NCI-H460 (cell line): ENCODE results near the gene TTC23. TPM values are rescaled to one million over a fixed set of nuclear protein-coding genes. Genes with fewer than 3 reads are reported as not detected.

Source experiments
- DNase-seq: peaks from one replicate; pipeline ENCODE4 v3.0.0-alpha.2; 2016; ENCODE audit warnings: low read depth; ENCODE audit errors: extremely low read depth
- total RNA-seq: library from RNA; depleted of rRNA; stranded (reverse); fragments of >200 nt; shearing (Covaris generic); gene quantifications from 2 replicates; pipeline ENCODE4 v1.2.3, GENCODE V29; 2014

TTC23 gene
- total RNA-seq, 1 experiment from 2014 or later: 15.3 TPM

DNA sequence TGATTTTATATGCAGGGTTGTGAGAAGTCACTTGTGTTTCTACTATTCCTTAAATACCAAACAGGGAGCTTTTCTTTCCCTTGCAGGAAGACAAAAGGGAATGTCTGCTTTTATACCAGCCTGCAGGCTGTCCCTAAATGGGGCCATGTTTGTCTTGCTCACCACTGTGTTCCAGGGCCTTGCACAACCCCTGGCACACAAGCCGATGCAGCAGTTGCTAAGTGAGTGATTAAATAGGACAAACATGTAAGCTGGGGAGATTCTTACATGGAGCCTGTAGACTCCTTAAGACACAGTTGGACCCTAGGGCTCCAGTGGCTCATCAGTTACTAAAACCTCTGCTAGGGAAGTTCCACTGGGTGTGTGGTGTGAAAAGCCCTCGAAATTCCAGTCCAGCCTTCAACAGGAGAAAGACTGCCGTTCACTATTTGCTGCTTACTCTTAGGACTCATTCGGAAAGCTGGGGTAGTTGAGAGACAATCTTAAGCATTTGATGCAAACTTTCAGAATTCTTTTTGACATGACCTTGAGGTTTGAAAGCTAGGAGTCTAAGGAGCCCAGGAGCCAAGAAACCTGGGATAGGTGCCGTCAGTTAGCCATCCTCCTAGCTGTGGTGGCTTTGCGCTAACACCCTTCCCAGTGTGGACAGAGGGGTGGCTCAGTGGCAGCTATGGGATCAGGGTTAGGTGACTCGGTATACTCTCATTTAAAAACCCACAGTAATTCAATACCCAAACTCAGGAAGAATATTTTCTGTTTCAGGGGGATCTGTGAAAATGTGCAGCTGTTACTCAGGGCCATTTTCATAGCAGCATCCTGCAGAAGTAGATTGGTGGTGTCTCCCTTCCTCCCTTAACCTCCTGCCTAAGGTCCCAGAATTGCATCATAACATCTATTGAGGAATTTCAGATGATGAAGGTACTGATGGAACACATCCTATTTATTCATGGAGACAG, 105.4 kb downstream of the TTC23 start:
- DNase-seq: no peak

DNA sequence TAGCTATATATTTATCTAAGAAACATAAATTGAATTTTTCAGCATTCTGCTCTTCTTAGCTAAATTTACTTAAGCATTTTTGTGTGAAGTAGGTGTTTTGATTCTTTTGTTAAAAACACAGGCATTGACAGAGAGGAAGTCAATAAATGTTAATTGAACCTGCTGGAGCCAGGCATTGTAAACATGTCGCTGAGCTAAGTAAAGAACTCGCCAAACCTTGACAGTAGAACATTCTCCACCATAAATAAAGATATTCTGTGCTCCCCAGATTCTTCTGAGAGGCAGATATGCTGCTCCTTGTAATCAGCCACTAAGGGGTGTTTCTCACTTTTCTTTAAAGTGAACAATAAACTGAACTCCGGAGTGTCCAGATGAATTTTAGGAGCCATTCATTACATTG, 106.1 kb downstream of the TTC23 start:
- no peak for DNase-seq

DNA sequence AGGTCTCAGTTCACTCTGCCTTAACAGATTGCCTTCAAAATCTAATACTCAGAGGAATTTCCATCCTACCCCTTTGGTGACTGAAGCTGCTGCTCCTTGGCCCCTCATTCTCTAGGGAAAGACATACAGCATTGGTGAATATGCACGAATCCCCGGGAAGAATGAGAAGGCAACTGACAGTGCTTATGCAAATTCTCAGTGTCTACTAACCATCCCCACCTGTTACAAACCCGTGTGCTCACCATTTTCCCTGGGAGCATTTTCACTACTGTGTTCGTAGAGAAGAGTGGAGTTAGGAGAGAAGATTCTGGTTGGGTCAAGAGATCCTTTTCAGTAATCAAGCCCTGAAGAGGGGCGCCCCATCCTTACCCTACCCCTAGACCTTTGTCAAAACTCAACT, 106.8 kb downstream of the TTC23 start:
- no peak for DNase-seq

DNA sequence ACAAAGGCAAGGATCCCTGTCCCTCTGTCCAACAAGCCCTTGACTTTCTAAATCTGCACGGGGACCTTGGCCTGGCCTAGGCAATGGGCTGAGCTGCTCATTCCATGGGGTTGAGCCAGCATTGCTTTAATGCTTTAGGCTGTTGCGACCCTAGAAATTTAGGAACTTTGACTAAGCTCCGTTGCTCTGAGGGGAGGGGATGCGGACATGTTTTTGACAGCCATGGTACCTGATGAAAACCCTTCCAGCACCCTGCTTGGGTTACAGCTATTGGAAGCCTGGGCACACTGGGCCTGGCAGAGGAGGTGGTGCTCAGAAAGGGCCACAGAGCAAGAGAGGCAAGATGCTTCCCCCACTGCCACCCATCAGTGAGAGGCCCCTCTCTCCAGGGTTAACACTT, 107.4 kb downstream of the TTC23 start:
- DNase-seq: no peak

DNA sequence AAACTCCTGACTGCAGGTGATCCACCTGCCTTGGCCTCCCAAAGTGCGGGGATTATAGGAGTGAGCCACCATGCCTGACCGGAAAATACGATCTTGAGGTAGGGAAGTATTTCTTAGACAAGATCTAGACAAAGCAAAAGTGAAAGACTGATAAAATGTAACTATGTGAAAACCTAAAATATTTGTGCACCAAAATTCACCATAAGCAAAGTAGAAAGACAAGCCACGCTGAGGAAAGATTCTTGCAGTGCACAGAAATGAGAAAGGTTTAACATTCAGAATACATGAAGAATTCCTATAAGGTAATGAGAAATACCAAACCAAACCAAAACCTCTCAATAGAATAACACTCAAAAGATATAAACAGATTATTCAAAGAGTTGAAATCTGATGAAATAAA, 108.8 kb downstream of the TTC23 start:
- DNase-seq: no peak

DNA sequence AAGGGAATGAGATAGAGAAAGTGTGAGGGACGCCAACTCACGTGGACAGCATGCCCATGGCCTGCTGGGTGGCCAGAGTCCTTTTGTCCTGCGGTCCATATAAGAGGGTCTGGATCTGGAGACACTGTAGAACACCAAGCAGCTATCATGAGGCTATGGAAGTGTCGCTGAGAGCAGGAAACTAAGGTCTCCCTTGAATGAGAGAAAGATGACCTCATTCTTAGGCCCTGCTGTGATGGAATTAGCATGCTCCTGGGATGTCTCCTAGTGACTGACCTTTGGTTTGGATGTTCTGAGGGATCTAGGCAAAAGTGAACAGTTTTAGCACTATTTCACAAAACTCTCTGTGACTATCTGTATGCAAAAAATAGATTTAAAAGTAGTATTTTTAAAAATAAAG, 110.1 kb downstream of the TTC23 start:
- DNase-seq: no peak

DNA sequence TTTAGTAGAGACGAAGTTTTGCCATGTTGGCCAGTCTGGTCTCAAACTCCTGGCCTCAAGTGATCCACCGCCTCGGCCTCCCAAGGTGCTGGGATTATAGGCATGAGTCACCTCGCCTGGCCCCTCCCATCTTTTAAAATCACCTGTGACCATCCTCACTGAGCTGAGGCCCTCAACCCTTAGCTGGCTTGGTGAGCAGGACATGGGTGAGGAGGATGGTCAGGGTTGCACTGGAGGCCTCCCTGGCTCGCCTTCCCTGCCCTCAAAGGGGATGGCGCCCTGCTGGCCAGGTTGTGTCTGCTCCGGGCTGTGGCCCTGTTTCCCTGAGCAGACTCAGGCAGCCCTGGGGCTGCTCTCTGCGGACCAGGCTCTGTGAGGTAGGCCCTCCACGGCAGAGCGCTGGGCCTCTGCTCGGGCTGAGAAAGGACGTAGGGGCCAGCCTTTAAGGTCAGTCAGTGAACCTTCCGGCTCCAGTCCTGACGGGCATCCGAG, 110.8 kb downstream of the TTC23 start:
- DNase-seq: no peak

DNA sequence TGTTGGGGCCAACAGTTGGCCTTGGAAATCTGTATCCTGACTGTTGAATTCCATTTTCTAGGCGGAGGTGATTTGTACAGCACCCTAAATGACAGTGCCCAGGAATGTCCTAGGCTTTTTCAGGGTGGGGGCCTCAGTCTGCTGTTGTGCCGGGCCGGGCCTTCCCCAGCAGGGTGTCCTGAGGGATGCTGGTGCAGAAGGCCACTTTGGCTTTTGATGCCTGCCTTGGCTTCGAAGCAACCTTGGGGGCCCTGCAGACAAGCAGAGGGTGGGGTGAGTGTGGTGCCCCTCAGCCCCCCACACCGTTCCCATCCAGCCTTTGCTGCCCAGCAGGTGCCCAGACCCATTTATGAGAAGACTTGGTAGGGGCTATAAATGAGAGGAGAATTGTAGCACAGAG, 111.5 kb downstream of the TTC23 start:
- no peak for DNase-seq

DNA sequence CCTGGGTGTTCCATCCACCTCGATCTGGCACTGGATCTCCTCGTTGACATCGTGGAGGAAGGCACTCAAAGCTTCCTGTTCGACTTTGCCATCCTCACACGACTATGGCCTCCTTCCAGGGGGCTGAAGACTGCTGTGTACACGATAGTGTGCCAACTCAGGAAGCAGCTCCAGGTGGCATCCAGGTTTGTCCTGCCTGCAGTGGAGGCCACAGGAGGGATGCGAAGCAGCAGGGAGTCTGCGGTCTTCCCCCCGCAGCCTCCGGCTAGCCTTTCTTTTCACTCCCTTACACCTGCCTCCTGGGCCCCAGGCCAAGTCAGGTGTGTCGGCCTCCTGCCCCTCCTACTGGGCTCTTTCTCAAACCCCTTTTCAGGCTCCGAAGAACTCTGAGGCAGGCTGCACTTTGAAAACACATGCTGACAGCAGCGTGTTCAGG, 112.3 kb downstream of the TTC23 start:
- no peak for DNase-seq

DNA sequence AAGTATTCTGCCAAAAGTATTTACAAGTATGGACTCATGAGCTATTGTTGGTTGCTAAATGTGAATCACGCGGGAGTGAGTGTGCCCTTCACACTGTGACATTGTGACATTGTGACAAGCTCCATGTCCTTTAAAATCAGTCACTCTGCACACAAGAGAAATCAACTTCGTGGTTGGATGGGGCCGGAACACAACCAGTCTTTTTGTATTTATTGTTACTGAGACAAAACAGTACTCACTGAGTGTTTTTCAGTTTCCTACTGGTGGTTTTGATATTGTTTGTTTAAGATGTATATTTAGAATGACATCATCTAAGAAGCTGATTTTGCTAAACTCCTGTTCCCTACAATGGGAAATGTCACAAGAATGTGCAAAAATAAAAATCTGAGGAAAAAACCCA, 114.2 kb downstream of the TTC23 start:
- DNase-seq: no peak

DNA sequence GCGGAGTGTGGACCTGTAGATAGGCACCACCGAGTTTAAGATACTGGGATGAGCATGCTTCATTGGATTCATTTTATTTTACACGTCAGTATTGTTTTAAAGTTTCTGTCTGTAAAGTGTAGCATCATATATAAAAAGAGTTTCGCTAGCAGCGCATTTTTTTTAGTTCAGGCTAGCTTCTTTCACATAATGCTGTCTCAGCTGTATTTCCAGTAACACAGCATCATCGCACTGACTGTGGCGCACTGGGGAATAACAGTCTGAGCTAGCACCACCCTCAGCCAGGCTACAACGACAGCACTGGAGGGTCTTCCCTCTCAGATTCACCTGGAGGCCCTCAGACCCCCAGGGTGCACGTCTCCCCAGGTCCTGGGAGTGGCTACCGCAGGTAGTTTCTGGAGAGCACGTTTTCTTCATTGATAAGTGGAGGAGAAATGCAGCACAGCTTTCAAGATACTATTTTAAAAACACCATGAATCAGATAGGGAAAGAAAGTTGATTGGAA, 115.0 kb downstream of the TTC23 start:
- no peak for DNase-seq

DNA sequence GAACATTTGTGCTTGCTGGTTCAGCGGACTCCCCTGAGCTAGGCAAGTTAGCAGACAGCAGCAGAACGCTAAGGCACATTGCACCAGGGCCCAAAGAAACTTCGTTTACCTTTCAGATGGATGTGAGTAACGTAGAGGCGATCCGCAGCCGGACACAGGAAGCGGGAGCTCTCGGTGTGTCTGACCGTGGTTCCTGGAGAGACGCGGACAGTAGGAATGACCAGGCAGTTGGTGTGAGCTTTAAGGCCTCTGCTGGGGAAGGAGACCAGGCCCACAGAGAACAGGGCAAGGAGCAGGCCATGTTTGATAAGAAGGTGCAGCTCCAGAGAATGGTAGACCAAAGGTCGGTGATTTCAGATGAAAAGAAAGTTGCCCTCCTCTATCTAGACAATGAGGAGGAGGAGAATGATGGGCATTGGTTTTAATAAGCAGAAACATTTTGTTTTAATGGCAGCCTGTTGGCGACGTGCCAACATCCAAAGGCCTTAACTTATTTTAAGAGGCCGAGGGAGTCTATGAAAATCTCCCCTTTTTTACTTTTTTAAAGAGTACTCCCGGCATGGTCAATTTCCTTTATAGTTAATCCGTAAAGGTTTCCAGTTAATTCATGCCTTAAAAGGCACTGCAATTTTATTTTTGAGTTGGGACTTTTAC, 116.6 kb downstream of the TTC23 start:
- DNase-seq: no peak

DNA sequence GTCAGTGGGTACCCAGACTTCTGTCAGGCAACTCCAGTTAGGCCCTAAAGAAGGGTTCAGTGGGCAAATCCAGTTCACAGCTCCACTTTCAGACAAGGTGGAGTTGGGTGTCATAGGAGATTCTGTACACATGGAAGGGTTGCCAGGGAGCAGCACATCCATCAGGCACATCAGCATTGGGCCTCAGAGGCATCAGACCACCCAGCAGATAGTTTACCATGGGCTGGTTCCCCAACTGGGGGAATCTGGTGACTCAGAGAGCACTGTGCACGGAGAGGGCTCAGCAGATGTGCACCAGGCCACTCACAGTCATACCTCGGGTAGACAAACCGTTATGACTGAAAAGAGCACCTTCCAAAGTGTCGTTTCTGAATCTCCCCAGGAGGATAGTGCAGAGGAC, 117.3 kb downstream of the TTC23 start:
- no peak for DNase-seq

DNA sequence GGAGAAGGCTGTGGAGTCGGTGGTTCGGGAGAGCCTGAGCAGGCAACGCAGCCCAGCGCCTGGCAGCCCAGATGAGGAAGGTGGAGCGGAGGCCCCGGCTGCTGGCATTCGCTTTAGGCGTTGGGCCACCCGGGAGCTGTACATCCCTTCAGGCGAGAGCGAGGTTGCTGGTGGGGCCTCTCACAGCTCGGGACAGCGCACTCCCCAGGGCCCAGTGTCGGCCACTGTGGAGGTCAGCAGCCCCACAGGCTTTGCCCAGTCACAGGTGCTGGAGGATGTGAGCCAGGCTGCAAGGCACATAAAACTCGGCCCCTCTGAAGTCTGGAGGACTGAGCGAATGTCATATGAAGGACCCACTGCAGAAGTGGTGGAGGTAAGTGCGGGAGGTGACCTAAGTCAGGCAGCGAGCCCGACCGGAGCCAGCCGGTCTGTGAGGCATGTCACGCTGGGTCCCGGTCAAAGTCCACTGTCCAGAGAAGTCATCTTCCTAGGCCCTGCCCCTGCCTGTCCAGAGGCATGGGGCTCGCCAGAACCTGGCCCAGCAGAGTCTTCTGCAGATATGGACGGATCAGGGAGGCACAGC, 117.8 kb downstream of the TTC23 start:
- DNase-seq: no peak

DNA sequence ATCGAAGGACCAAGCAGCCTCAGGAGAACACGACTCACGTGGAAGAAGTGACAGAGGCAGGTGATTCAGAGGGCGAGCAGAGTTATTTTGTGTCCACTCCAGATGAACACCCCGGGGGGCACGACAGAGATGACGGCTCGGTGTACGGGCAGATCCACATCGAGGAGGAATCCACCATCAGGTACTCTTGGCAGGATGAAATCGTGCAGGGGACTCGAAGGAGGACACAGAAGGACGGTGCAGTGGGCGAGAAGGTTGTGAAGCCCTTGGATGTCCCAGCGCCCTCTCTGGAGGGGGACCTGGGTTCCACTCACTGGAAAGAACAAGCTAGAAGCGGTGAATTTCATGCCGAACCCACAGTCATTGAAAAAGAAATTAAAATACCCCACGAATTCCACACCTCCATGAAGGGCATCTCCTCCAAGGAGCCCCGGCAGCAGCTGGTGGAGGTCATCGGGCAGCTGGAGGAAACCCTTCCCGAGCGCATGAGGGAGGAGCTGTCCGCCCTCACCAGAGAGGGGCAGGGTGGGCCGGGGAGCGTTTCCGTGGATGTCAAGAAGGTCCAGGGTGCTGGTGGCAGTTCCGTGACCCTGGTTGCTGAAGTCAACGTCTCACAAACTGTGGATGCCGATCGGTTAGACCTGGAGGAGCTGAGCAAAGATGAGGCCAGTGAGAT, 118.5 kb downstream of the TTC23 start:
- no peak for DNase-seq

DNA sequence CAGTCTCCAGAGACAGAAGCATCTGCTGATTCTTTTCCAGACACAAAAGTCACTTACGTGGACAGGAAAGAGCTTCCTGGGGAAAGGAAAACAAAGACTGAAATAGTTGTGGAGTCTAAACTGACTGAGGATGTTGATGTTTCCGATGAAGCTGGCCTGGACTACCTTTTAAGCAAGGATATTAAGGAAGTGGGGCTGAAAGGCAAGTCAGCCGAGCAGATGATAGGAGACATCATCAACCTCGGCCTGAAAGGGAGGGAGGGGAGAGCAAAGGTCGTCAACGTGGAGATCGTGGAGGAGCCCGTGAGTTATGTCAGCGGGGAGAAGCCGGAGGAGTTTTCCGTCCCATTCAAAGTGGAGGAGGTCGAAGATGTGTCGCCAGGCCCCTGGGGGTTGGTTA, 119.1 kb downstream of the TTC23 start:
- DNase-seq: no peak

DNA sequence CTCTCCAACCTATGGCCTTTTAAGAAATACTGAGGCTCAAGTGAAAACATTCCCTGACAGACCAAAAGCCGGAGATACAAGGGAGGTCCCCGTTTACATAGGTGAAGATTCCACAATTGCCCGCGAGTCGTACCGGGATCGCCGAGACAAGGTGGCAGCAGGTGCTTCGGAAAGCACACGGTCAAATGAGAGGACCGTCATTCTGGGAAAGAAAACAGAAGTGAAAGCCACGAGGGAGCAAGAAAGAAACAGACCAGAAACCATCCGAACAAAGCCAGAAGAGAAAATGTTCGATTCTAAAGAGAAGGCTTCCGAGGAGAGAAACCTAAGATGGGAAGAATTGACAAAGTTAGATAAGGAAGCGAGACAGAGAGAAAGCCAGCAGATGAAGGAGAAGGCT, 119.7 kb downstream of the TTC23 start:
- DNase-seq: no peak

DNA sequence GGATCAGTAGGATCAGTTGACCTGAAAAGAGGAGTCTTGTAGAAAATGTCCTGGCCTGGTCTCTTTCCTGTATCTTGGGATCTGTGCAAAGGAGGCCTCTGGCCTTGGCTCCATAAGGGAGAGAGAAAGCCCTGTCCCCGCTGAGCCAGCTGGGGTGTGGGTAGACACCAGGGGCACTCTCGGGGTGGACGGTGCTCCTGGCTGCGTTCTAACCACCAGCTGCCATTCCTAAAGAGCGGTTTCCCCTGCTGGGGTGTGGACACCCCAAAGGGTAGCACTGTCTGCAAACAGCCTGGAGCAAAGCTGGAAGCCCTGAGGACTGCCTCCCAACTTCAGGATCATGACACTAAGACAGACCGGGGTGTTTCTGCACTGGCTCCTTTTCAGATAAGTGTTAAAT, 121.0 kb downstream of the TTC23 start:
- DNase-seq: no peak

DNA sequence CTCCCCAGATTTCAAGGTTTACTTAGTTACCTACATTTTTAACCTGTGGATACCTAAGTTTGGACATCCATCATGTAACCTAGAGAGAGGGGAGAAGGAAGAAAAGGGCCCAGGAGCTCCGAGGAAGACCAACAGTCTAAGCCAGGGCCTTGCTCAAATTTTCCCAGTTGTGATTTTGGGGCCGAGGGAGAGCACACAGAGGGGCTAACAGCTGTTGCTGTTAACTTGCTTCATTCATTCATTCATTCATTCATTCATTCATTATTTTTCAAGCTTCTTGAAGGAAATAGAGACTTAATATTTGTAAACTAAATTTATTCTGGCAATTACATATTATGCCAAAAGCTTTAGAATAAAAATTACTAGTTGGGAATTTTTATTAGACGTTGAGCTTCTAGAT, 121.6 kb downstream of the TTC23 start:
- DNase-seq: no peak

DNA sequence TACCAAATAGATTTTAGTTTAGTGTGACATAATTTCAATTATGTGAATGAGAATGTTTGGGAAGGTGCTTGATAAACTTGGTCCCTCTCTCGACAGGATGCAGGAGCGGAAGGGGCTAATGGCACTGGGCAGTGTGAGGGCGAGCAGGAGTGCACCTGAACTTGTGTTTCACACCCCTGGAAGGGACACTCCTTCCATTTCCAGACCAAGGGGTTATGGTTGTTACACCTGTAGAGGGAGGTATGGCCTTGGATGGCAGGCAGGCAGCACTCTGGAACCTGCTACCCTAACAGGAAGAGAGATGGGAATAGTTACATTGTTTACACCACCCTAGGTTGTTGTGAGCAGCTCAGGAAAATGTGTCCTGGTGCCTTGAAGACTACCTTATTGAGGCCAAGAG, 122.5 kb downstream of the TTC23 start:
- no peak for DNase-seq

DNA sequence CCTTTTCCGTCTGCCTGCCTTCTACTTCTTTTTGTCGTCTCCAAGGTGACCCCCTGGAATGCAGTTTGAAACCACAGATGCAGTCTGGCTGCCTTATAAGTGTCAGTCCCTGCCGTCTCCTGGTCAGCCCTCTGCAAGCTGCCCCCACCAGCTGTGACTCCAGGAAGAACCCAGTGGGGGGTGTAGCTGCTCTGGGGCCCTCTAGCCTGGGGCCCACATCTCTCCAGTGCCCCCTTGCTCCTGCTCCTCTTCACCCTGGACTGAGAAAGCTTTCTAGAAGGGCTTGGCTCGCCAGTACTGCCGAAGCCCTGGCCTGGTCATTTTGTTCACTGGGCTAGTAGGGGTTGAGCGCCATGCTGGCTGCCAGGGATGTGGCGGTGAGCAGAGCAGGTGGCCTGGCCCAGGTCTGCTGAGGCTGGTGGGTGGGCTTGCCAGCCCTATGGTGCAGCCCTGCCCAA, 123.2 kb downstream of the TTC23 start:
- no peak for DNase-seq
